ENCODE data around the gene TRIM43B.
"Not testable (repeated sequence)": the region's sequence is repeated elsewhere in the genome, so short reads cannot be mapped to it uniquely, and the experiment has no call there.

Gene TRIM43B

GRCh38 chr2:95484654-95485053 is at the start of gene TRIM43B:
Gene TRIM43B (minus strand): TSS chr2:95484754. CDS start chr2:95482714, 2,040 bp downstream.
- DNase-seq; in situ Hi-C loops (cut with HindIII; ENCODE audit: low pct_ligation_motif_present, low pct_unique_long_range_greater_than_20kb, low sequenced_read_pairs): not testable (repeated sequence)

GRCh38 chr2:95531254-95531771 is 46.8 kb upstream of the TRIM43B start:
- DNase-seq, result no peak
- in situ Hi-C loops (cut with HindIII; ENCODE audit: low pct_ligation_motif_present, low pct_unique_long_range_greater_than_20kb, low sequenced_read_pairs), result no loop called here

GRCh38 chr2:95530734-95531133 is 46.2 kb upstream of the TRIM43B start:
- in situ Hi-C loops (cut with HindIII; ENCODE audit: low pct_ligation_motif_present, low pct_unique_long_range_greater_than_20kb, low sequenced_read_pairs), result no loop called here

GRCh38 chr2:95526360-95527341 is 42.1 kb upstream of the TRIM43B start:
- in situ Hi-C loops (cut with HindIII; ENCODE audit: low pct_ligation_motif_present, low pct_unique_long_range_greater_than_20kb, low sequenced_read_pairs), result no loop called here

More at GRCh38 chr2:95530734-95531133, 46.2 kb upstream of the TRIM43B start:
- DNase-seq, result no peak

GRCh38 chr2:95525294-95526035 is 40.9 kb upstream of the TRIM43B start:
- DNase-seq, result no peak
- in situ Hi-C loops (cut with HindIII; ENCODE audit: low pct_ligation_motif_present, low pct_unique_long_range_greater_than_20kb, low sequenced_read_pairs), result no loop called here

More at GRCh38 chr2:95526360-95527341, 42.1 kb upstream of the TRIM43B start:
- peak; percentile 82 for DNase-seq

GRCh38 chr2:95524195-95524594 is 39.6 kb upstream of the TRIM43B start:
- in situ Hi-C loops (cut with HindIII; ENCODE audit: low pct_ligation_motif_present, low pct_unique_long_range_greater_than_20kb, low sequenced_read_pairs), result no loop called here
- DNase-seq, result no peak

GRCh38 chr2:95514718-95515117 is 30.2 kb upstream of the TRIM43B start:
- no peak for DNase-seq
- in situ Hi-C loops (cut with HindIII; ENCODE audit: low pct_ligation_motif_present, low pct_unique_long_range_greater_than_20kb, low sequenced_read_pairs), result no loop called here

- in situ Hi-C loops (cut with HindIII; ENCODE audit: low pct_ligation_motif_present, low pct_unique_long_range_greater_than_20kb, low sequenced_read_pairs); DNase-seq: not testable (repeated sequence)
Observed at GRCh38 chr2:95514226-95514625, 29.7 kb upstream of the TRIM43B start.

- in situ Hi-C loops (cut with HindIII; ENCODE audit: low pct_ligation_motif_present, low pct_unique_long_range_greater_than_20kb, low sequenced_read_pairs), result no loop called here
- no peak for DNase-seq
Observed at GRCh38 chr2:95509408-95509807, 24.9 kb upstream of the TRIM43B start.

GRCh38 chr2:95505222-95505621 is 20.7 kb upstream of the TRIM43B start:
- in situ Hi-C loops (cut with HindIII; ENCODE audit: low pct_ligation_motif_present, low pct_unique_long_range_greater_than_20kb, low sequenced_read_pairs), result no loop called here
- DNase-seq, result no peak

GRCh38 chr2:95500854-95501253 is 16.3 kb upstream of the TRIM43B start:
- no peak for DNase-seq
- in situ Hi-C loops (cut with HindIII; ENCODE audit: low pct_ligation_motif_present, low pct_unique_long_range_greater_than_20kb, low sequenced_read_pairs), result no loop called here

GRCh38 chr2:95492076-95492475 is 7.5 kb upstream of the TRIM43B start:
- in situ Hi-C loops (cut with HindIII; ENCODE audit: low pct_ligation_motif_present, low pct_unique_long_range_greater_than_20kb, low sequenced_read_pairs); DNase-seq: not testable (repeated sequence)

GRCh38 chr2:95475025-95475424 is 9.5 kb downstream of the TRIM43B start:
- in situ Hi-C loops (cut with HindIII; ENCODE audit: low pct_ligation_motif_present, low pct_unique_long_range_greater_than_20kb, low sequenced_read_pairs); DNase-seq: not testable (repeated sequence)

- in situ Hi-C loops (cut with HindIII; ENCODE audit: low pct_ligation_motif_present, low pct_unique_long_range_greater_than_20kb, low sequenced_read_pairs); DNase-seq: not testable (repeated sequence)
Observed at GRCh38 chr2:95467984-95468383, 16.6 kb downstream of the TRIM43B start.

GRCh38 chr2:95466572-95466971 is 18.0 kb downstream of the TRIM43B start:
- DNase-seq; in situ Hi-C loops (cut with HindIII; ENCODE audit: low pct_ligation_motif_present, low pct_unique_long_range_greater_than_20kb, low sequenced_read_pairs): not testable (repeated sequence)

- in situ Hi-C loops (cut with HindIII; ENCODE audit: low pct_ligation_motif_present, low pct_unique_long_range_greater_than_20kb, low sequenced_read_pairs), result not testable (repeated sequence)
Observed at GRCh38 chr2:95463292-95463691, 21.3 kb downstream of the TRIM43B start.

GRCh38 chr2:95445317-95445716 is 39.2 kb downstream of the TRIM43B start:
- in situ Hi-C loops (cut with HindIII; ENCODE audit: low pct_ligation_motif_present, low pct_unique_long_range_greater_than_20kb, low sequenced_read_pairs); DNase-seq: not testable (repeated sequence)

More at GRCh38 chr2:95463292-95463691, 21.3 kb downstream of the TRIM43B start:
- not testable (repeated sequence) for DNase-seq

- DNase-seq; in situ Hi-C loops (cut with HindIII; ENCODE audit: low pct_ligation_motif_present, low pct_unique_long_range_greater_than_20kb, low sequenced_read_pairs): not testable (repeated sequence)
Observed at GRCh38 chr2:95442474-95443099, 42.0 kb downstream of the TRIM43B start.
